HTR-8/SVneo (cell line): ENCODE results near the gene EN2.

ENCODE experiments used
- DNase-seq: peaks from one replicate; pipeline ENCODE4 v3.0.0; 2011; ENCODE audit warnings: low spot score, mixed read lengths; ENCODE audit not compliant: insufficient read length
- FAIRE-seq: peaks from 2 replicates; lab custom pipeline; 2011; peaks lifted over from hg19 to GRCh38; lab: Jason Lieb, UNC

The EN2 gene

DNA sequence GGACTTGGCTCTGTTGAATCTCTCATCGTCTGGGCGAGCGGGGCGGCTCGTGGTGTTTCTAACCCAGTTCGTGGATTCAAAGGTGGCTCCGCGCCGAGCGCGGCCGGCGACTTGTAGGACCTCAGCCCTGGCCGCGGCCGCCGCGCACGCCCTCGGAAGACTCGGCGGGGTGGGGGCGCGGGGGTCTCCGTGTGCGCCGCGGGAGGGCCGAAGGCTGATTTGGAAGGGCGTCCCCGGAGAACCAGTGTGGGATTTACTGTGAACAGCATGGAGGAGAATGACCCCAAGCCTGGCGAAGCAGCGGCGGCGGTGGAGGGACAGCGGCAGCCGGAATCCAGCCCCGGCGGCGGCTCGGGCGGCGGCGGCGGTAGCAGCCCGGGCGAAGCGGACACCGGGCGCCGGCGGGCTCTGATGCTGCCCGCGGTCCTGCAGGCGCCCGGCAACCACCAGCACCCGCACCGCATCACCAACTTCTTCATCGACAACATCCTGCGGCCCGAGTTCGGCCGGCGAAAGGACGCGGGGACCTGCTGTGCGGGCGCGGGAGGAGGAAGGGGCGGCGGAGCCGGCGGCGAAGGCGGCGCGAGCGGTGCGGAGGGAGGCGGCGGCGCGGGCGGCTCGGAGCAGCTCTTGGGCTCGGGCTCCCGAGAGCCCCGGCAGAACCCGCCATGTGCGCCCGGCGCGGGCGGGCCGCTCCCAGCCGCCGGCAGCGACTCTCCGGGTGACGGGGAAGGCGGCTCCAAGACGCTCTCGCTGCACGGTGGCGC lies at the start of gene EN2:
Gene EN2 (plus strand): TSS at position 19 of the 767 bp plus-strand sequence. CDS start 249 bp downstream, at position 268.
- FAIRE-seq (no peak), DNase-seq (no peak)

DNA sequence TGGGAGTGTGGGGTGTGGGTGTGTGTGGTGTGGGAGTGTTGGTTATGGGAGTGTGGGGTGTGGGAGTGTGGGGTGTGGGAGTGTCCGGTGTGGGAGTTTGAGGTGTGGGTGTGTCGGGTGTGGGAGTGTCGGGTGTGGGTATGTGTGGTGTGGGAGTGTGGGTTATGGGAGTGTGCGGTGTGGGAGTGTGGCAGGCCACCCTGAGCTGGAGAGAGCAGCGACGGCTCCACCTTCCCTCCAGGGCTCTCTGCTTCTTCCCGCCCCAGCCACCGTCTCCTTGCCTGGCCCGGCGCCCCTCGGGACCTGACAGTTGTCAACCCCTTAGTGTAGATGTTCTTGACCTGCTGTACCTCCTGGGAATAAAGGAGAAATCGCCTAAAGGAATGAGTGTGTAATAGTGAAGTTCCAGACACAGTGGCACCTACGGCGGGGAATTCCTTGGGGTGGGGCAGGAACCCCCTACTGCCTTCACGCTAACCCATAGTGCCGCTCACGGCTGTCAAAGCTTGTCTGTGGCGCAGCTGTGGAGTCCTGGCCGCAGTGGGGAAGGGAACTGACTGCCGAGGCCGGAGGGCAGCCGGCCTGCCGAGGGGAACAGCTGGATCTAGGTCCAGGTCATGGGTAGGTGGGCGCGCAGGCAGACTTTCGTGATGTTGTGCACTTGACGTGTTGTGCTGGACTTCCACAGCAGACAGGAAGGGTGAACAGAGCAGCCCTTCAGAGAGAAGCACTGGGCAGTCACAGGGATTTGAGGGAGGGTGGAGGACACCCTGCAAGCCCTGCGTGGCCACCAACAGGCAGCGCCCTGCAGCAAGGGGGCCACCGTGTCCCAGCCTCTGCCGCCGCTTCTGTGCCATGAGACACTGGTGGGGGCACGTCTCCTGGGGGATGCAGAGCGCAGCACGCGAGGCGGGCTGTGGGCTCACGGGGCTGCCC lies 49.0 kb upstream of the EN2 start:
- DNase-seq, result no peak
- FAIRE-seq, result no peak

DNA sequence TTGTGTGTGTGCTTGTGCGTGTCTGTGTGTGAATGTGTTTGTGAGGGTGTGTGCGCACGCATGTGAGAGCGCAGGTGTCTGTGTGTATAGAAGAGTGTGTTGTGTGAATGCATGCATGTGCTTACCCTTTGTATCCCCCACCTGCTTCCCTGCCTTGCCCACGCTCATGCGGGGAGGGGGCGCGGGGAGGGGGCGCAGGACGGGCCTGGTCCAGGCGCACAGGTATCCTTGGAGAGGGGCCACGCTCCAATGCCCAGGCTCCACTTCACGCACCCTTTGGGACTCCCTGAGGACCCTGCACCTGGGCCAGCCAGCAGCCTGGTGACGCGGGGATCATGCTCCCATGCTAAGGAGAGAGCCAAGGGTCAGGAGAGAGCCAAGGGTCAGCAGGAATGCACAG lies 47.9 kb upstream of the EN2 start:
- no peak for DNase-seq
- no peak for FAIRE-seq

DNA sequence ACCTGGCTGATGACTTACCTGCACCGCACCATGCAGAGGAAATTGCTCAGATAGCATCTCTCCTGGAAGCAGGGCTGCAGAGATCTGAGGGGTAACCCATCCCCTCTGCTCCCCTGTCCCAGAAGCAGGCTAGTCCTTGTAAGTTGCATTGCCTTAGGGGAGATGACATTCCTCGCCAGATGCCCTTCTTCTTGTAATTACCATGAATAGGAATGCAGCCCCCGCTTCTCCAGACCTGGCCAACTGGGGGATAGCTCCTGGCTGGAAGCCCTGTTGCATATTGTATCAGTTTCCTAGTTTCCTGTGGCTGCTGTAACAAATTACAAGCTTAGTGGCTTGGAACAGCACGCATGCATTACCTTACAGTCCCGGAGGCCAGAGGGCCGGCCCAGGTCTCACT lies 47.5 kb upstream of the EN2 start:
- DNase-seq, result no peak
- FAIRE-seq, result no peak

DNA sequence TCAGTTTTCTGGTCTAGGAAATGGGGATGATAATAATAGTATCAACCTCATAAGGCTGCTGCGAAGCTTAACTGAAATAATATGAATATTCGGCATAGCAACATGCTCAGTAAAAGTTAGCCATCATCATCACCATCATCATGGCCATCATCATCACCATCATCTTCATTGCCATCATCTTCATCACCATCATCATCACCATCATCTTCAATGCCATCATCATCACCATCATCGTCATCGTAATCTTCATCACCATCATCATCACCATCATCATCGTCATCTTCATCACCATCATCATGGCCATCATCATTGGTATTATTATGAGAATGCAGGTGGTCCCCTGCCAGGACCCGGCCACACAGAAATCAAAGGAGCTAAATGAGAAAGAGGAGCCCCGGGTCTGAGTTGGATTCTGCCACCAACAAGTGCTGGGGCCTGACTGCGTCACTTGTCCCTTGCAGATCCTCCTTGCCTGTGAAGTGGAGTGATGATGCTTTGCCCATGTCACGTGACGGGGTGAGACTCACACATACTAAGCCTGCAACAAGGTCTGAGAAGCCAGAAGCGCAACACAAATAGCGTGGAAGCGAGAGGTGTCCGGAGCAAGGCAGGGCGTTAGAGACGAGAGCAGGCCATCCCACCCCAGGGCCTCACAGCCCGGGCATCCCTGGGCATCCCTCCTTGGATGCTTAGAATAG lies 46.1 kb upstream of the EN2 start:
- FAIRE-seq (no peak), DNase-seq (no peak)

- FAIRE-seq (no peak), DNase-seq (peak; percentile 56)
These were observed 45.3 kb upstream of the EN2 start for GRCh38 chr7:155412416-155413253.

GRCh38 chr7:155414547-155415492 lies 43.1 kb upstream of the EN2 start:
- FAIRE-seq, result no peak
- DNase-seq, result no peak

GRCh38 chr7:155416646-155417380 lies 41.1 kb upstream of the EN2 start:
- DNase-seq, result no peak
- FAIRE-seq, result no peak

- no peak for FAIRE-seq
- DNase-seq, result no peak
These were observed 39.6 kb upstream of the EN2 start for GRCh38 chr7:155418304-155418703.

GRCh38 chr7:155418941-155419755 lies 38.8 kb upstream of the EN2 start:
- DNase-seq, result no peak
- FAIRE-seq, result no peak

- no peak for FAIRE-seq
- no peak for DNase-seq
These were observed 37.8 kb upstream of the EN2 start for GRCh38 chr7:155420116-155420515.

DNA sequence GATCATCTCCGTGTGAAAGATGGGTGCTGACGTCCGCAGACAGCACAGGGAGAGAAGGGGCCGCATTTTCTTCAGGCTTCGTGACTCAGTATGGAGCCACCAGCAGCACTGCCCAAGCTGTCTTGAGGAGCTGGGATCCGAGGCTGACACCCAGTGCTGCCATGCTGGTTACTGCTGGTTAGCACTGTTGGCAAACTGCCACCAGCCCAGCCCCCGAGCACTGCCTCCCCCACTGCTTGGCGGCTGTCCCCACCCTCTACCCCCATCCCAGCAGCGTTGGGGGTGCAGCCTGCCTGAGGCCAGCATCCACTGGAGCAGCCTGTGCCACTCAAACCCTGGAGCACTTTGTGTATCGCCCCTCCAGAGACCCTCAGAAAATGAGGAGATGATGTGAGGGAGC lies 35.8 kb upstream of the EN2 start:
- FAIRE-seq (no peak), DNase-seq (no peak)

- DNase-seq (no peak), FAIRE-seq (no peak)
These were observed 35.2 kb upstream of the EN2 start for GRCh38 chr7:155422599-155423336.

- DNase-seq, result no peak
- FAIRE-seq, result no peak
These were observed 34.3 kb upstream of the EN2 start for GRCh38 chr7:155423337-155424285.

DNA sequence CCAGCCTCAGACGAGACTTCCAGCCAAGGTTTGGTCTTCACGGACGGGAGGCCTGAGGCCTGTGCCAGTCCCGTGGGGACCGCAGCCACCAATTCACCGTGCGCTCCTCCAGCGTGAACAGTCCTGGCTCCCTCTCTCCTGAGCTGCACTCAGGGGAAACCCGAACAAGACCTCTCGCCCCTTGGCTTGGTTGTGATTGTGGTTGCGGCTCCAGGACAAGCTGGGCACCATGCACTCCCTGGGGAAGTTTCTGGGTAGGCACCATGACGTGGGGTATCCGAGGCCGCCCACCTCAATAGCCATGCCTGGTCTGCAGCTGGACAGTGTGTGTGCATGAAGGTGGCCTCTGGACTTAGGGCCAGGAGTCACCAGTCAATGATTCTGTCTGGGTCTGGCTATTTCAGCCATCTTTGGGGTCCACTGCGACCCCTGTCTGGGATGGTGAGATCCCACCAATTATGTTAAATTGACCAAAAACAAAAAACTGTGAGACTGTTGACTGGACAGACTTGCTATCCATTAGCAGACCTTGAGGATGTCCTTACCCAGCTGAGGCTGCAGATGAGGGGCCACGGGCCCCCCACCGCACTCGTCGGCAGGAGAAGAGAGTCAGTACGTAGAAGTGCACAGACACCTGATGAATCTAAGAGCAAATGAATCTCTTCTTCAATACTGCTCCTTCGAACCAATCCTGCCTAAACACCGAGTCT lies 33.5 kb upstream of the EN2 start:
- DNase-seq (no peak), FAIRE-seq (no peak)
